ENCODE data around the gene GNAI3.

GNAI3 gene

DNA sequence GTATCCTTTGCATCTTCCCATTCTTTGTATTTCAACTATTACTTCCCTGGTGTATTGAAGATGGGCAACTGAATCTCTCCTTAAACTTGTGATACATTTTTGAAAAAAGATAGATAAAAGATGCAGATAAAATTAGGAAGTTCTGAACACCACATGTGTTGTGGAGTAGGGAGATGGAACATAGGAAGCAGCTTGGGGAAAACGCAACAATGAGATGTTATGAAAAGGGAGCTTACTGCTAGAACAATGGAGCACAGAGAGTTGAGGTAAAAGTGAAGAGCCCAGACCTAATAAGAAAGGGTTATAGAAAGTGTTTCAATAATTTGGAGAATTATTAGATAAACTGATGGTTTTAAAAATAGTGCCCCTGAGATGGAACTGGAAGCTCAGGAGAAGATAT, 20.9 kb downstream of the GNAI3 start:
- no CpG with 5 or more reads among the region's 1 CpG for WGBS (ENCODE audit: insufficient coverage, insufficient read length)

GRCh38 chr1:109570414-109570813, 22.0 kb downstream of the GNAI3 start:
- WGBS (ENCODE audit: insufficient coverage, insufficient read length): no CpG with 5 or more reads among the region's 3 CpGs
- no peak for DNase-seq (ENCODE audit: low read depth, low spot score)
- no peaks in the 10 kb centered on the region; the same call in 1 of the 2 replicates for H3K4me1 ChIP-seq (ENCODE audit: control insufficient read depth, insufficient read depth, low read length)
- H3K9me3 ChIP-seq (ENCODE audit: control insufficient read depth, insufficient read depth, low read length): no peaks in the 10 kb centered on the region
- no peak overlapping the region for H3K4me3 ChIP-seq (ENCODE audit: low read length)
- no peaks in the 10 kb centered on the region for H3K36me3 ChIP-seq (ENCODE audit: control insufficient read depth, insufficient read depth, low read length)
- H3K27me3 ChIP-seq (ENCODE audit: control insufficient read depth, insufficient read depth, low read length): no peaks in the 10 kb centered on the region
- no peak overlapping the region for H3K27ac ChIP-seq (ENCODE audit: low read length)

More for the DNA sequence above, 20.9 kb downstream of the GNAI3 start:
- peaks cover 2% of the 10 kb centered on the region; the same call in 1 of the 2 replicates for H3K4me1 ChIP-seq (ENCODE audit: control insufficient read depth, insufficient read depth, low read length)
- H3K9me3 ChIP-seq (ENCODE audit: control insufficient read depth, insufficient read depth, low read length): no peaks in the 10 kb centered on the region
- no peak for DNase-seq (ENCODE audit: low read depth, low spot score)
- H3K27ac ChIP-seq (ENCODE audit: low read length): no peak overlapping the region
- H3K36me3 ChIP-seq (ENCODE audit: control insufficient read depth, insufficient read depth, low read length): no peaks in the 10 kb centered on the region
- no peaks in the 10 kb centered on the region for H3K27me3 ChIP-seq (ENCODE audit: control insufficient read depth, insufficient read depth, low read length)
- H3K4me3 ChIP-seq (ENCODE audit: low read length): no peak overlapping the region

GRCh38 chr1:109573785-109574184, 25.4 kb downstream of the GNAI3 start:
- no peak for DNase-seq (ENCODE audit: low read depth, low spot score)
- Histone ChIP-seq H3K4me1 (ENCODE audit: control insufficient read depth, insufficient read depth, low read length) (no peaks in the 10 kb centered on the region; the same call in 1 of the 2 replicates), H3K27me3 (ENCODE audit: control insufficient read depth, insufficient read depth, low read length) (no peaks in the 10 kb centered on the region), H3K27ac (ENCODE audit: low read length) (no peak overlapping the region), H3K4me3 (ENCODE audit: low read length) (no peak overlapping the region), H3K9me3 (ENCODE audit: control insufficient read depth, insufficient read depth, low read length) (no peaks in the 10 kb centered on the region), H3K36me3 (ENCODE audit: control insufficient read depth, insufficient read depth, low read length) (no peaks in the 10 kb centered on the region)
- no CpG with 5 or more reads among the region's 2 CpGs for WGBS (ENCODE audit: insufficient coverage, insufficient read length)

DNA sequence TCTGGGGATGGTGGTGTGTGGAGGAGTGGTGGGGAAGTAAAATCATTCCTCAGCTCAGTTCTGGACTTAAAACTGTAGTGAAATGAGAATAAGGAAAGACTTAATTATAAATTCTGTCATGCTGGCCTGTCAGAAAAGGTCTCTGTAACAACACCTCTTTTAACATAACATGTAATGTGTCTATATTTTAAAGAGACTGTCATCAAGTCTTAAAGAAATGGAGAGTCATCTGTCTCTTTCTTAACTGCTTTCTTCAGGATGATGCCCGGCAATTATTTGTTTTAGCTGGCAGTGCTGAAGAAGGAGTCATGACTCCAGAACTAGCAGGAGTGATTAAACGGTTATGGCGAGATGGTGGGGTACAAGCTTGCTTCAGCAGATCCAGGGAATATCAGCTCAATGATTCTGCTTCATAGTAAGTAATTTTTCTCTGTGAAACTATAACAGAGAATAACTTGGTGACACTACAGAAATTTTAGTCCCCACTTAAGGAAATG, 30.6 kb downstream of the GNAI3 start:
- WGBS (ENCODE audit: insufficient coverage, insufficient read length): no CpG with 5 or more reads among the region's 3 CpGs
- Histone ChIP-seq H3K36me3 (ENCODE audit: control insufficient read depth, insufficient read depth, low read length) (no peaks in the 10 kb centered on the region; the same call in 1 of the 2 replicates), H3K27ac (ENCODE audit: low read length) (no peak overlapping the region), H3K4me1 (ENCODE audit: control insufficient read depth, insufficient read depth, low read length) (no peaks in the 10 kb centered on the region), H3K9me3 (ENCODE audit: control insufficient read depth, insufficient read depth, low read length) (no peaks in the 10 kb centered on the region), H3K4me3 (ENCODE audit: low read length) (no peak overlapping the region), H3K27me3 (ENCODE audit: control insufficient read depth, insufficient read depth, low read length) (no peaks in the 10 kb centered on the region)
- DNase-seq (ENCODE audit: low read depth, low spot score): no peak

DNA sequence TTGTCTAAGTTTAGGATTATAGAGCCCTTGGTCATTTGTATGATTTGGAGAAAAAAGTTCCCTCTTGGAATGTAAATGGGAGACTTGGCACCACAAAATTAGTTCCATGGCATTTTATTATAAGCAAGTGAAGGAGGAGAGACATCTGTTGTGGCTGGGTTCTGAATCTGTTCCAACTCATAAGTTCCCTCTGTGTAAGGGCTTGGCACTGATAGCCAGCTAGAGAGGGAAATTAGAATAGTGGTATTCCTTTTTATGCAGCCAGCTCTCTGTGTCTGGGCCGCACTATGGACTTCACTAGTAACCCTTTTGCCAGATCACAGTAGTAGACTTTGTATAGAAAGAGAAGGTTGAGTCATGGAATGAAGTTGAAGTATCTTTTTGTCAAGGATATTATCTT, 31.1 kb downstream of the GNAI3 start:
- DNase-seq (ENCODE audit: low read depth, low spot score): no peak
- no CpG with 5 or more reads among the region's 1 CpG for WGBS (ENCODE audit: insufficient coverage, insufficient read length)
- no peaks in the 10 kb centered on the region; the same call in 1 of the 2 replicates for H3K36me3 ChIP-seq (ENCODE audit: control insufficient read depth, insufficient read depth, low read length)

GRCh38 chr1:109582021-109582420, 33.6 kb downstream of the GNAI3 start:
- Histone ChIP-seq H3K4me3 (ENCODE audit: low read length) (no peak overlapping the region), H3K27ac (ENCODE audit: low read length) (no peak overlapping the region), H3K36me3 (ENCODE audit: control insufficient read depth, insufficient read depth, low read length) (no peaks in the 10 kb centered on the region; the same call in 1 of the 2 replicates), H3K27me3 (ENCODE audit: control insufficient read depth, insufficient read depth, low read length) (no peaks in the 10 kb centered on the region), H3K4me1 (ENCODE audit: control insufficient read depth, insufficient read depth, low read length) (no peaks in the 10 kb centered on the region), H3K9me3 (ENCODE audit: control insufficient read depth, insufficient read depth, low read length) (no peaks in the 10 kb centered on the region)
- DNase-seq (ENCODE audit: low read depth, low spot score): no peak
- WGBS (ENCODE audit: insufficient coverage, insufficient read length): no CpG with 5 or more reads among the region's 2 CpGs

More for the DNA sequence above, 31.1 kb downstream of the GNAI3 start:
- no peaks in the 10 kb centered on the region for H3K27me3 ChIP-seq (ENCODE audit: control insufficient read depth, insufficient read depth, low read length)
- H3K4me1 ChIP-seq (ENCODE audit: control insufficient read depth, insufficient read depth, low read length): no peaks in the 10 kb centered on the region
- no peaks in the 10 kb centered on the region for H3K9me3 ChIP-seq (ENCODE audit: control insufficient read depth, insufficient read depth, low read length)
- H3K4me3 ChIP-seq (ENCODE audit: low read length): no peak overlapping the region
- no peak overlapping the region for H3K27ac ChIP-seq (ENCODE audit: low read length)

- Histone ChIP-seq H3K27me3 (ENCODE audit: control insufficient read depth, insufficient read depth, low read length) (no peaks in the 10 kb centered on the region), H3K36me3 (ENCODE audit: control insufficient read depth, insufficient read depth, low read length) (no peaks in the 10 kb centered on the region; the same call in 1 of the 2 replicates), H3K27ac (ENCODE audit: low read length) (no peak overlapping the region), H3K9me3 (ENCODE audit: control insufficient read depth, insufficient read depth, low read length) (no peaks in the 10 kb centered on the region), H3K4me3 (ENCODE audit: low read length) (no peak overlapping the region), H3K4me1 (ENCODE audit: control insufficient read depth, insufficient read depth, low read length) (no peaks in the 10 kb centered on the region)
- WGBS (ENCODE audit: insufficient coverage, insufficient read length): no CpG with 5 or more reads among the region's 1 CpG
- DNase-seq (ENCODE audit: low read depth, low spot score): no peak
These were observed 36.4 kb downstream of the GNAI3 start for GRCh38 chr1:109584766-109585165.

- no peak overlapping the region for H3K27ac ChIP-seq (ENCODE audit: low read length)
- no peak for DNase-seq (ENCODE audit: low read depth, low spot score)
- no peaks in the 10 kb centered on the region for H3K27me3 ChIP-seq (ENCODE audit: control insufficient read depth, insufficient read depth, low read length)
- no peaks in the 10 kb centered on the region; the same call in 1 of the 2 replicates for H3K36me3 ChIP-seq (ENCODE audit: control insufficient read depth, insufficient read depth, low read length)
- WGBS (ENCODE audit: insufficient coverage, insufficient read length): no CpG with 5 or more reads among the region's 3 CpGs
- H3K9me3 ChIP-seq (ENCODE audit: control insufficient read depth, insufficient read depth, low read length): no peaks in the 10 kb centered on the region
- no peak overlapping the region for H3K4me3 ChIP-seq (ENCODE audit: low read length)
- H3K4me1 ChIP-seq (ENCODE audit: control insufficient read depth, insufficient read depth, low read length): no peaks in the 10 kb centered on the region
These were observed 37.6 kb downstream of the GNAI3 start for GRCh38 chr1:109586055-109586454.

GRCh38 chr1:109589177-109589576, 40.8 kb downstream of the GNAI3 start:
- no peaks in the 10 kb centered on the region for H3K27me3 ChIP-seq (ENCODE audit: control insufficient read depth, insufficient read depth, low read length)
- no peaks in the 10 kb centered on the region for H3K4me1 ChIP-seq (ENCODE audit: control insufficient read depth, insufficient read depth, low read length)
- DNase-seq (ENCODE audit: low read depth, low spot score): no peak
- no peak overlapping the region for H3K4me3 ChIP-seq (ENCODE audit: low read length)
- no peak overlapping the region for H3K27ac ChIP-seq (ENCODE audit: low read length)
- H3K9me3 ChIP-seq (ENCODE audit: control insufficient read depth, insufficient read depth, low read length): no peaks in the 10 kb centered on the region
- H3K36me3 ChIP-seq (ENCODE audit: control insufficient read depth, insufficient read depth, low read length): no peaks in the 10 kb centered on the region; the same call in 1 of the 2 replicates
- WGBS (ENCODE audit: insufficient coverage, insufficient read length): no CpG with 5 or more reads among the region's 3 CpGs

GRCh38 chr1:109589679-109590078, 41.3 kb downstream of the GNAI3 start:
- no peak overlapping the region for H3K4me3 ChIP-seq (ENCODE audit: low read length)
- H3K27ac ChIP-seq (ENCODE audit: low read length): no peak overlapping the region
- no peaks in the 10 kb centered on the region; the same call in 1 of the 2 replicates for H3K36me3 ChIP-seq (ENCODE audit: control insufficient read depth, insufficient read depth, low read length)
- H3K9me3 ChIP-seq (ENCODE audit: control insufficient read depth, insufficient read depth, low read length): no peaks in the 10 kb centered on the region
- H3K27me3 ChIP-seq (ENCODE audit: control insufficient read depth, insufficient read depth, low read length): no peaks in the 10 kb centered on the region
- DNase-seq (ENCODE audit: low read depth, low spot score): no peak
- H3K4me1 ChIP-seq (ENCODE audit: control insufficient read depth, insufficient read depth, low read length): no peaks in the 10 kb centered on the region

- no peak overlapping the region for H3K27ac ChIP-seq (ENCODE audit: low read length)
- H3K36me3 ChIP-seq (ENCODE audit: control insufficient read depth, insufficient read depth, low read length): no peaks in the 10 kb centered on the region
- H3K27me3 ChIP-seq (ENCODE audit: control insufficient read depth, insufficient read depth, low read length): no peaks in the 10 kb centered on the region
- no peaks in the 10 kb centered on the region for H3K9me3 ChIP-seq (ENCODE audit: control insufficient read depth, insufficient read depth, low read length)
- H3K4me3 ChIP-seq (ENCODE audit: low read length): no peak overlapping the region
- no peaks in the 10 kb centered on the region for H3K4me1 ChIP-seq (ENCODE audit: control insufficient read depth, insufficient read depth, low read length)
- no peak for DNase-seq (ENCODE audit: low read depth, low spot score)
These were observed 44.5 kb downstream of the GNAI3 start for GRCh38 chr1:109592916-109593315.
